ENCODE measurements around the gene RAB44. TPM values are rescaled to one million over a fixed set of nuclear protein-coding genes. Genes with fewer than 3 reads are reported as not detected.

Gene RAB44
- total RNA-seq, 2 experiments from 2014 or later: not detected

DNA sequence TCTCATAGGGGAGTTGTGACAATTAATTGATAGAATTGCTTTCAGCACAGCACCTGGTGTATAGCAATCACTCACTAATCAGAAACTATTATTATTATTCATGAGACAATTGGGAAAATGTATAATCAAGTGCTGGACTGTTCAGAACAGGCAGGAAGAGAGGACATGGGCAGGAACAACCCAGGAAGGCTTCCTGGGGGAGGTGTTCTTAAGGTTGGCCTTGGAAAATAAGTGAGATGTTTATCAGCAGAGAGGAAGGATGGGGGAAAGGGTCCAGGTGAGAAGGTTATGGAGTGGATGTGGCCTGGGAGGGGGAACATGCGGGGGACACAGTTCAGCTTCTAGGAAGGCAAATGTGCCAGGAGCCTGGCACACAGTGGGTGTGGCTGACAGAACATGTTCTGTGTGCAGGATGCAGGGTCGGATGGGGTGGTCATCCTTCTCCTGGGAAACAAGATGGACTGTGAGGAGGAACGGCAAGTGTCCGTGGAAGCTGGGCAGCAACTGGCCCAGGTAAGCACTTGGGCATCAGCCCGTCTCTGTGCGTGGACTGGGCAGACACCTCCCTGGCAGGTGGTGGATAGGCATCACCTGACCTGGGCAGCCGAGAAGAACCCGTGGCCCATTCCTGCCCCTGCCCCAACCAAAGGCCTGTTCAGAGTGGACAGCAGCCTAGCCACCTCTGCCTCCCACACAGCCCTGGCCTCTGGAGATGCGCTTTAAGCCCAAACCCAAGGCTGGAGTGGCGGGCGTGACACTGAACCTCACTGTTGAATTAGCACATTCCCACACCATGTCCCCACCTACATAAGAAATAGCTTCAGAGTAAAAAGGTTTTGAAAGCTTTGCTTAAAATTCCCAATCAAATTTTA is 30.9 kb downstream of the RAB44 start:
- H3K9me3 Mint-ChIP-seq (ENCODE audit: insufficient read depth): no peaks in the 10 kb centered on the region
- H3K27me3 Mint-ChIP-seq (ENCODE audit: low read depth): peaks cover 3% of the 10 kb centered on the region
- H3K27ac Mint-ChIP-seq: no peak overlapping the region
- no peak for DNase-seq
- ATAC-seq: no peak
- peaks cover 23% of the 10 kb centered on the region for H3K4me1 Mint-ChIP-seq (ENCODE audit: low read depth)
- ChIA-PET CTCF (interaction anchor here (1.4 to 1.7 kb wide), 2 partner anchors 29 to 113 kb away, joined by 3 to 4 read pairs; no protein-coding TSS in a partner anchor), POLR2A (no interaction called here)
- H3K36me3 Mint-ChIP-seq (ENCODE audit: low read depth): no peaks in the 10 kb centered on the region
- H3K4me3 Mint-ChIP-seq: no peak overlapping the region

DNA sequence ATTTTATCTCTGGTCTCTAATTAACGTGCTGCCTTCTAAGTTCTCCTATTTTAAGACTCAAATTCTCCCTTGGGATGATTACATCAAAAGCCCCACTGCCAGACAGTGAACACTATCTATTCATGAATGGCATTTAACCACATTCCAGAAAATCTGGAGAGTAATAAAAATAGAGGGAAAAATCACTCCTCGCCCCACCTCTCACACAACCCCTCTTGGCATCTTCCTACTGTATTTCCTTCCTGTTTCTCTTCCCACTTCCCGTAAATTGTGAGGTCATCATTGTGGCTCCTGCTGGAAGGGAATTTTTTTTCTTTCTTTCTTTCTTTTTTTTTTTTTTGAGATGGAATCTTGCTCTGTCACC is 31.5 kb downstream of the RAB44 start:
- no peak overlapping the region for H3K4me3 Mint-ChIP-seq
- ATAC-seq (no peak), DNase-seq (no peak)
- no peaks in the 10 kb centered on the region for H3K9me3 Mint-ChIP-seq (ENCODE audit: insufficient read depth)
- CTCF ChIA-PET: interaction anchor here (1.4 to 1.7 kb wide), 2 partner anchors 29 to 114 kb away, joined by 3 to 4 read pairs; no protein-coding TSS in a partner anchor
- H3K36me3 Mint-ChIP-seq (ENCODE audit: low read depth): no peaks in the 10 kb centered on the region
- no peak overlapping the region for H3K27ac Mint-ChIP-seq
- peaks cover 23% of the 10 kb centered on the region for H3K4me1 Mint-ChIP-seq (ENCODE audit: low read depth)
- H3K27me3 Mint-ChIP-seq (ENCODE audit: low read depth): peaks cover 3% of the 10 kb centered on the region
- POLR2A ChIA-PET: no interaction called here

DNA sequence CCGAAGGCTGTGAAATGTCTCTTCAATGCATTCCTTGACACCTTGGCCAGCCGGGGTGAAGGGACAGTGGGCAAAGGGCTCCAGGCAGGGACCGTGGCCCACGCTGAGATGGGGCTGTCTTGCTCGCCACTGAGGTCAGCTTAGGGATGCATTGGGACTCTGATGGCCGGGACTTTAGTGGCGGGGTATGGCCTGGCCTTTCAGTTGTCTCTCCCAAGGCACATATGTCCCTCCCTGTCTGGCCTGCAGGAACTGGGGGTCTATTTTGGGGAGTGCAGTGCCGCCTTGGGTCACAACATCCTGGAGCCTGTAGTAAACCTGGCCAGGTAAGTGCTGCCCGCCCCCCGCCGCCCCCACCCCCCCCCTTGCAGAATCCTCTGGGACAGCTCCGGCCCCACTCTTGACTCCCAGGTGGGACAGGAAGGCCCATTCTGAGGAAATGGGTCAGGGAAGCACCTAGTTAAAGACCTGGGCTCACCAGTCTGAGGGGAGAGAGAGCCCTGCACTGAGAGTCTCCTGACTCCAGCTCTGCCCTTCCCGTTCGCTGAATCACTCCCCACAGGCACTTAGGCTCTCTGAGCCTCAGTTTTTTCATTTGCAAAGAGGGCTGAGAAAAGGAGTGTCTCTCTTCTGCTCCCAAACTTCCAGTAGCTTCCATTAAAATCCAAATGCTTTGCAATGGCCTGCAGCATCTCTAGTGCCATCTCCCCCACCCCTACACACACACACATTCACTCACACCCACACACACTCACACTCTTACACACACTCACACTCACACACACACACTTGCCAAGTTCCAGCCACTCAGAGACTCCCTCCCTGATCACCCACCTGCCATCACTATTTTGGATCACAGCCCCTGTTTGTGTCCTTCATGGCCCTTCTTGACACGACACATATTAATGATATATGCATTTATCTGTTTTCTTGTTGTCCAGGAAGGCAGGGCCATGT is 33.1 kb downstream of the RAB44 start:
- DNase-seq: no peak
- Mint-ChIP-seq H3K4me1 (ENCODE audit: low read depth) (peaks cover 32% of the 10 kb centered on the region), H3K4me3 (no peak overlapping the region), H3K27me3 (ENCODE audit: low read depth) (peaks cover 3% of the 10 kb centered on the region), H3K27ac (peak overlapping the region; percentile 31), H3K36me3 (ENCODE audit: low read depth) (no peaks in the 10 kb centered on the region), H3K9me3 (ENCODE audit: insufficient read depth) (no peaks in the 10 kb centered on the region)
- ATAC-seq: no peak
- CTCF ChIA-PET: interaction anchor here (1.1 kb wide), 1 partner anchor 28 kb away, joined by 4 read pairs; no protein-coding TSS in a partner anchor
- POLR2A ChIA-PET: no interaction called here

DNA sequence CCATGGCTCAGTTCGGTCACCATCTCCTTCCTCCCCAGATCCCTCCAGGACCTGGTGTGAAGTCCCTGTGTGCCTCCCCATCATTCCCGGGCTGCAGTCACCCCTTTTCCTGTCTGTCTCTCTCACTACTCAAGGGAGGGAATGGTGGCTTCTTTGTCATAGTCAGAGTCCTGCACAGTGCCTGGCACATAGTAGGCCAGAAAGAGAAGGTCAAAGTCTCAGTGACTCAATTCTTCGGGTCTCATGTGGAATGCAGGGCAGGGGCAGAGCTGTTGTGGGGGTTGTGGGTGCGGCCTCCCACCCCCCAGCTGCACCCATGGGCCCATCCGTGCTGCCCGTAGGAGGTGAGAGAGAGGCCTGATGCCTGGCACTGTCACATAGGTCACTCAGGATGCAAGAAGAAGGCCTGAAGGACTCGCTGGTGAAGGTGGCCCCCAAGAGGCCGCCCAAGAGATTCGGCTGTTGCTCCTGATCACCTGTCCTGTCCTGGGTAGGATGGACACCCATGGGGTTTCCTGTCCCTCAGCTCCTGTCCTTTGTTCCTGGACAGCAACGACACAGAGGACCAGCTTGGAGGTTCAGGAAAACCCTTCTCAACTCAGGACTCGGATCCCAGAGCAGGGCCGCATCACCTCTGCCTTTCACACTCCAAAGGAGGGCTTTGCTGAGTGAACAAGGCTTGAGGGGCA is 34.1 kb downstream of the RAB44 start:
- CTCF ChIA-PET: interaction anchor here (0.7 to 1.1 kb wide), 3 partner anchors 26 to 117 kb away, joined by 3 to 4 read pairs (median 4); no protein-coding TSS in a partner anchor
- POLR2A ChIA-PET: no interaction called here
- no peaks in the 10 kb centered on the region for H3K36me3 Mint-ChIP-seq (ENCODE audit: low read depth)
- peaks cover 29% of the 10 kb centered on the region for H3K4me1 Mint-ChIP-seq (ENCODE audit: low read depth)
- H3K27ac Mint-ChIP-seq: no peak overlapping the region
- H3K27me3 Mint-ChIP-seq (ENCODE audit: low read depth): peaks cover 3% of the 10 kb centered on the region
- ATAC-seq (no peak), DNase-seq (no peak)
- no peaks in the 10 kb centered on the region for H3K9me3 Mint-ChIP-seq (ENCODE audit: insufficient read depth)
- H3K4me3 Mint-ChIP-seq: no peak overlapping the region

DNA sequence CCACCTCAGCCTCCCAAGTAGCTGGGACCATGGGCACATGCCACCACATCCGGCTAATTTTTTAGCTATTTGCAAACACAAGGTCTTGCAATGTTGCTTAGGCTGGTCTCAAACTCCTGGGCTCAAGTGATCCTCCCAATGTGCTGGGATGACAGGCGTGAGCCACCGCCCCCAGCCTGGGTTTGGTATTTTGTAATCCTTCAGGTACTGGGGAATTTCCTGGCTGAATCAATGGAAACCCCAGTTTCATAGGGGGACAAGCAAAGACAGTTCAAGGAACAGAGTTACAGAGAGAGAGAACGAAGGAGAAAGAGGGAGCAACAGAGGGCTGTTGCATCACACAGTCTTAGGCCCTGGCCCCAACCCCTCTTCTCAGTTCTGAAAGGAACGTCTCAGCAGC is 35.7 kb downstream of the RAB44 start:
- CTCF ChIA-PET: interaction anchor here (0.6 to 1.2 kb wide), 4 partner anchors 9 to 54 kb away, joined by 3 to 5 read pairs (median 3); no protein-coding TSS in a partner anchor
- ATAC-seq: no peak
- Mint-ChIP-seq H3K4me1 (ENCODE audit: low read depth) (peaks cover 14% of the 10 kb centered on the region), H3K4me3 (no peak overlapping the region), H3K27me3 (ENCODE audit: low read depth) (peaks cover 3% of the 10 kb centered on the region), H3K9me3 (ENCODE audit: insufficient read depth) (no peaks in the 10 kb centered on the region), H3K27ac (no peak overlapping the region), H3K36me3 (ENCODE audit: low read depth) (no peaks in the 10 kb centered on the region)
- POLR2A ChIA-PET: interaction anchor here (0.7 to 0.9 kb wide), 2 partner anchors 36 to 122 kb away, joined by 3 read pairs; no protein-coding TSS in a partner anchor
- DNase-seq: no peak

DNA sequence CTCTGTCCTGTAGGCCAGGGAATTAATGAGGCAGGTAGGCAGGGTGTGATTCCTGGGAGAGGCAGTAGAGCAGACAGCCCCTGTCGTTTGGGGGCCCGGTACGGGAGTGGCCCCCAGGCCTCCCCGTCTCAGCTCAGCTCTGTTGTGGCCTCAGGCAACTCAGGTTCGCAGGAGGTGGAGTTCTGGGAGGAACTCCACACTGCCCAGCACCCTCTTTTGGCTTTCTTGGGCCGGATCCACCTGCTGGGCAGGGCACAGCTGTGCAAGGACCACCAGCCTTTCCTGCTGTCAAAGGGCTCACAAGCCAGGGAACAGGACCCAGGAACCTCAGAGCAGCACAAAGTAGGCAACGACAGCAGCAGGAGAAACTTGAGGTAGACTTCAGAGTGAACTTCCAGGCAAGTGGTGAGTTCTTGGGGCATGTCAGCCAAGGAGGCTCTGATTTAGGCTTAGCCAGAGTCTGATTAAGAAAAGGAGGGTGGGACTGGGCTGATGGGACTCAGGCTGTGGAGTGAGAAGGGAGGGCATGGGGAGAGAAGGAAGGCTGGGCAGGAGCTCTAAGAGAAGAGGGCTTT is 36.9 kb downstream of the RAB44 start:
- Mint-ChIP-seq H3K9me3 (ENCODE audit: insufficient read depth) (no peaks in the 10 kb centered on the region), H3K27ac (peak overlapping the region; percentile 55), H3K36me3 (ENCODE audit: low read depth) (no peaks in the 10 kb centered on the region), H3K27me3 (ENCODE audit: low read depth) (peaks cover 3% of the 10 kb centered on the region), H3K4me3 (no peak overlapping the region), H3K4me1 (ENCODE audit: low read depth) (peaks cover 11% of the 10 kb centered on the region)
- POLR2A ChIA-PET: interaction anchor here (1.0 kb wide), 1 partner anchor 21 kb away, joined by 3 read pairs; no protein-coding TSS in a partner anchor
- DNase-seq: no peak
- no peak for ATAC-seq
- CTCF ChIA-PET: interaction anchor here (1.0 to 1.9 kb wide), 4 partner anchors 10 to 110 kb away, joined by 3 to 7 read pairs (median 4); no protein-coding TSS in a partner anchor

DNA sequence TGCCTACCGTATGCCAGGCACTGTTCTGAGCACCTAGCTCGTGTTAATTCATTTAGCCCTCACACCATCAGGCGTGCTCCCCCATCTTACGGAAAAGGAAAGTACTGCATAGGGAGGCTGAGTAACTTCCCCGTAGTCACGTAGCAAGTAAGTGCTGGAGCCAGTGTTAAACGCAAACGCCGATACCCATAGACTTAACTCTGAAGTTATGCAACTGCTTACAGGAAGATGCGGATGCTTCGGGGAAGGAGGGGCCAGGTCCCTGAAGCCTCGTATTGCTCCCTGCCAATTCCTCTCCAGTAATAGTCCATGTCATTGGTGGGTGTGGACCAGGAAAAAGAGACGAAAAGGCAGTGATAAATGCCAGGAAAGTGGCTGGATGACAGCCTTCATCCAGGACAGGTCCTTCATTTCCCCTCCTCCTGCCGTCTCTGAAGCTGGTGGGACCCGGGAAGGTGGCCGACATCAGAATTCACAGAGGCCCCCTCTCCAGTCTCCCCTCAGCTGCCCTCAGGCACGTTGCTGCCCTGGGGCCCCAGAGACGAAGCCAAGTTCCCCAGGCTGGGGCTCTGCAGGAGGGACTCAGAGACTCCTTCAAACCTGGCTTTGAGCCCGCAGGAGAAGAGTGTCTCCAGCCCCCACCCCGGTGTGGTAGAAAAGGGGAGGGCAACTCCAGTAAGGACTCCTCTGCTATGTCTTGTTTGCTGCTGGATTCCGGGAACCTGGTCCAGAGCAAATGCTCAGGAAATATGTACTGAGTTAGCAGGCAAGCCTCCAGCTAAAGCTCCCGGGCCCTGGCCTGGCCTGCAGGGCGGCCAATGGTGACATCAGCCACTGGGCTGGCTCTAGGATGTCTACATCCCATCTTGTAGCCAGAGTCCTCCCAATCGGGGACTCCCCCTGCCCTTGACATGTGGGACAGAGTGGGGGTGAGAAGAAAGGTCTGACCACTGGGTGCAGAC is 37.8 kb downstream of the RAB44 start:
- Mint-ChIP-seq H3K4me1 (ENCODE audit: low read depth) (peaks cover 15% of the 10 kb centered on the region), H3K36me3 (ENCODE audit: low read depth) (no peaks in the 10 kb centered on the region), H3K27me3 (ENCODE audit: low read depth) (peaks cover 3% of the 10 kb centered on the region), H3K9me3 (ENCODE audit: insufficient read depth) (no peaks in the 10 kb centered on the region), H3K27ac (peak overlapping the region; percentile 51), H3K4me3 (no peak overlapping the region)
- ATAC-seq: peak; percentile 81
- ChIA-PET CTCF (interaction anchor here (1.0 to 1.9 kb wide), 5 partner anchors 11 to 111 kb away, joined by 3 to 7 read pairs (median 4); no protein-coding TSS in a partner anchor), POLR2A (interaction anchor here (1.0 kb wide), 1 partner anchor 20 kb away, joined by 3 read pairs; no protein-coding TSS in a partner anchor)
- peak; percentile 53 for DNase-seq

DNA sequence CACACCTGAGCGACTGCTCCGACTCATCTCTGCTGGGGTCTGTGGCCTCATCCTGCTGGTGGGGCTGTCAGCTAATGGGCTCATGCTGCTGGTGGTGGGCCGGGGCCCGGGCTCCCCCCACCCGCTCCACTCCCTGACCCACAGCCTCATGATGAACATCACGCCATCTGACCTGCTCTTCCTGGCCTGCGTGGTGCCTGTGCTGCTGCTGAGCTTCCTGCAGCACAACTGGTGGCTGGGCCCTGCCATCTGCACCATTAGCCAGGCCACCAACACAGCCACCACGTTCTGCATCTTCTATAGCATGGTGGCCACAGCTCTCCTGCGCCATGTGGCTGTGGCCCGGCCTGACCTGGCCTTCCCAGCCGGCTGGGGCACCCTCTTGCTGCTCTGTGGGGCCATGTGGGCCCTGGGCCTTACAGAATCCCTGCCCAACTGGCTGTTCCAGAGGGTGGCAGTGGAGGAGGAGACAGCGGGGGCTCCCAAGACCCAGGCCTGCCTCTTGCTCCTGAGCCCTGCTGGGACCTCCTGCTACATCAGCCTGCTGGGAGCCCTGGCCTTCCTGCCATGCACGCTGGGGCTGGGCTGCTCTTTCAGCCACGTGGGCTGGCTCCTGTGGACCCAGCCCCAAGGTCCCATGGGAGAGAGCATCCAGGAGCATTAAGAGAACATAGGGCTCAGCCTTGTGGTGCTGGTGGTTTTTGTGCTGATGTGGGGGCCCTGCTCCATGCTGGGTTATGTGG is 39.6 kb downstream of the RAB44 start:
- ChIA-PET POLR2A (no interaction called here), CTCF (no interaction called here)
- no peaks in the 10 kb centered on the region for H3K36me3 Mint-ChIP-seq (ENCODE audit: low read depth)
- no peak overlapping the region for H3K4me3 Mint-ChIP-seq
- H3K27me3 Mint-ChIP-seq (ENCODE audit: low read depth): no peaks in the 10 kb centered on the region
- H3K9me3 Mint-ChIP-seq (ENCODE audit: insufficient read depth): no peaks in the 10 kb centered on the region
- DNase-seq: no peak
- no peak for ATAC-seq
- peaks cover 18% of the 10 kb centered on the region for H3K4me1 Mint-ChIP-seq (ENCODE audit: low read depth)
- H3K27ac Mint-ChIP-seq: no peak overlapping the region

DNA sequence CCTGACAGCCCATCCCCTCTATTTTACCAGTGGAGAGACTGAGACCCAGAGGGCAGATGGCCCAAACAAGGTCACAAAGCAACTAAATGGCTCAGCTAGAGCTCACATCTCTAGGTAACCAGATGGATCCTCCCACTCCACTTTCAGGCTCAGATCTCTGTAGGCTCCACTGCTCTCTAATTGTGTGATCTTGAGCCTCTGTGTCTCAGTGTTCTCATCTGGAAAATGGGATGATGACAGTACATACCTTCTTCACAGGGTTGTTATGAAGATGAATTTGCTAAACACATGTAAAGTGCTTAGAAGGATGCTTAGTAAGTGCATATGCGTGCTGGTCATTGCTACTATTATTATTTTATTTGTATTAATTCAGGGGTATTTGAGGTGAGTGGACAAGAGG is 40.5 kb downstream of the RAB44 start:
- Mint-ChIP-seq H3K36me3 (ENCODE audit: low read depth) (no peaks in the 10 kb centered on the region), H3K9me3 (ENCODE audit: insufficient read depth) (no peaks in the 10 kb centered on the region), H3K4me3 (no peak overlapping the region), H3K27me3 (ENCODE audit: low read depth) (no peaks in the 10 kb centered on the region), H3K4me1 (ENCODE audit: low read depth) (peaks cover 18% of the 10 kb centered on the region), H3K27ac (peak overlapping the region; percentile 15)
- ChIA-PET POLR2A (no interaction called here), CTCF (no interaction called here)
- ATAC-seq: no peak
- no peak for DNase-seq
